Endothelial cell of umbilical vein (primary cell): ENCODE results near the gene PERM1.

Source experiments
- CTCF ChIP-seq, 2 donors: IDR thresholded peaks; 1 replicate in 1 of 2; 2 replicates in 1 of 2; pipeline ENCODE4 v1.5.1; 2011; ENCODE audit warnings: low read length in 2 of 2, mild to moderate bottlenecking in 2 of 2, moderate library complexity in 2 of 2, control low read depth in 1 of 2, inconsistent platforms in 1 of 2, low read depth in 1 of 2; ENCODE audit not compliant: insufficient read depth in 1 of 2; ENCODE audit errors: extremely low read depth in 1 of 2
- EZH2 ChIP-seq: IDR thresholded peaks from 2 replicates; pipeline ENCODE4 v1.6.1; 2012; ENCODE audit warnings: borderline replicate concordance, low read depth, mild to moderate bottlenecking, moderate library complexity, low read length, inconsistent platforms; ENCODE audit not compliant: severe bottlenecking
- FOS ChIP-seq: IDR thresholded peaks from 2 replicates; pipeline ENCODE4 v1.6.1; 2011; ENCODE audit warnings: mild to moderate bottlenecking, low read length, moderate library complexity, borderline replicate concordance; ENCODE audit not compliant: insufficient read depth
- GATA2 ChIP-seq: IDR thresholded peaks from 2 replicates; pipeline ENCODE4 v1.7.0; 2011; ENCODE audit warnings: low read depth, mild to moderate bottlenecking, moderate library complexity, mixed read lengths, low read length; ENCODE audit not compliant: insufficient read length, insufficient read depth
- JUN ChIP-seq: IDR thresholded peaks from 2 replicates; pipeline ENCODE4 v1.6.1; 2011; ENCODE audit warnings: borderline replicate concordance, low read depth; ENCODE audit not compliant: insufficient read length, insufficient read depth
- POLR2A ChIP-seq: IDR thresholded peaks from 2 replicates; pipeline ENCODE4 v1.6.1; 2012; ENCODE audit warnings: low read depth, mild to moderate bottlenecking, control low read depth, low read length
- POLR2AphosphoS5 ChIP-seq: IDR thresholded peaks from 2 replicates; pipeline ENCODE4 v1.6.1; 2012; ENCODE audit warnings: low read depth, mild to moderate bottlenecking, control low read depth, low read length, moderate library complexity; ENCODE audit not compliant: insufficient read depth

GRCh38 chr1:973459-974292 is 8.2 kb downstream of the PERM1 start:
- TF ChIP-seq EZH2 (no peak), GATA2 (no peak), CTCF (IDR thresholded peaks at IDR 0.05; ENCODE audit: extremely low read depth in 1 of 2, insufficient read depth in 1 of 2, low read depth in 1 of 2, low read length in 2 of 2) (no peak), POLR2AphosphoS5 (no peak), JUN (no peak), POLR2A (no peak), FOS (no peak)
